ENCODE data around the gene TBC1D1. TPM values are rescaled to one million over a fixed set of nuclear protein-coding genes. Genes with fewer than 3 reads are reported as not detected.
A peak's percentile ranks its signal among the peaks of the same experiment; 100 is the strongest.

The TBC1D1 gene
- total RNA-seq, 4 donors from 2014 or later: 111 to 176 (median 142) TPM

DNA sequence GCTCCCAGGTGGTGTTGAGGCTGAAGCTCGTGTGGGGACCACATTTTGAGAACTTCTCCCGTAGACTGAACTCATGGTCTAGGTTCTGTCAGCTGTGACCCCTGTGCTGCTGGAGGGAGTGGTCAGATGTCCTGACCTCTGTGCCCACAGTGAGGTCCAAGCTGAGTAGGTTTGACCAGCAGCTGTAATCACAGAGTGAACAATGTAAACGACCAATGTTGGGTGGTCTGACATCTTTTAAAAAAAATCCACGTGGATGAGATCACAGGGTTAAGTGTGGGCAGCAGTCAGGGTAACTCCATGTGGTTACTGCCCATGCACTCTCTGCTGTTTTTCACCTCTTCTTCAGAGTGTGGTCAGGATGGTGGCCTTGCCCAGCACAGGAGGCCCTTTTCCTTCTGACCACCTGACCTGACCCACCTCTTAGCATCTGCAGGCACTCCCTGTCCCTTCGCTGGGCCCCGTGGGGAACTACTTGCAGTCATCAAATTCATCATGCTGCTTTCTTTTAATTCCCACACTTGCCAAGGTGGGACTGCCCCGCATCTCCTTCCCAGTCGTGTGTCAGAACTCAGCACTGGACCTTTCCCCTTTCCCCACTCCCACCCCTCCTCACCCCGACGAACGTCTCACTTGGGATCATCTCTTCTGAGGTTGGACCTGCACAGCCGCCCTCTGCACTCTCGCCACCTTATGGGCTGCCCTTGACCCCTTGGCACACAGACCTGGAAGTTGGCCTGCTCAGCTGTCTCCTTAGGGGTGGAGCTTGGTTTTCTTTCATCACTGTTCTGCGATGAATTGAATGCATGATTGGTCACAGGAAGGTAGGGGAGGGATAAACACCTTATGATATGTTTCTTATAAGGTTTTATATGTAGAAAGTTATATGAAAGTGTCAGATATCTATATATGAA is 189.4 kb downstream of the TBC1D1 start:
- TF ChIP-seq POLR2A (IDR thresholded peaks at IDR 0.05): no peak
- no peak for TF ChIP-seq CTCF (IDR thresholded peaks at IDR 0.05 in 4 of 5, conservative IDR thresholded peaks at IDR 0.05 in 1 of 5)
- DNase-seq: no peak
- ATAC-seq: no peak
- no peaks in the 10 kb centered on the region for H3K27me3 ChIP-seq
- peaks cover 13 to 19% of the 10 kb centered on the region in 2 donors for H3K4me1 ChIP-seq
- H3K27ac ChIP-seq: no peak overlapping the region
- intact Hi-C loops (cut with DNase I; ENCODE audit: low total_unique reads) (no loop called here), in situ Hi-C loops (cut with MboI; ENCODE audit: low sequenced_read_pairs in 4 of 4) (no loop called here)
- no peak overlapping the region for H3K4me3 ChIP-seq
- H3K36me3 ChIP-seq: no peaks in the 10 kb centered on the region
- no peaks in the 10 kb centered on the region for H3K9me3 ChIP-seq

DNA sequence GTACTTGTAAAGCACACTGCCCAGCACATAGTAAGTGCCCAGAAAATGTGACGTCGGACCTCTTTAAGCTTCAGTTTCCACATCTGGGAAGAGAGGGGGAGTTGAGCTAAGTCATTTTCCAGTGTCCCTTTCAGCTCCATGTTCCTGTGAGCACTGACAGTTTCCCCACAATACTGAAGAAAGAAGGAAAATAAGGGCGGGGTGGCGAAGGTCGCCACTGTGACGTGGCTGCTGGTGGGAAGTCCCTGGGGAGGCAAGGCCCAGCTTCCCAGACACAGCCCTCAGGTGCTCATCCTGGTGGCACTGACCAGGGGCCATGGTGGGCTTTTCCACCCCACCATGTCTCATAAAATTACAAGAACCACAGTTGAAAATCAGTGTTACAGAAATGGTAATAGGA is 191.1 kb downstream of the TBC1D1 start:
- Histone ChIP-seq H3K9me3 (no peaks in the 10 kb centered on the region), H3K27me3 (no peaks in the 10 kb centered on the region), H3K36me3 (no peaks in the 10 kb centered on the region), H3K4me1 (peaks cover 20 to 21% of the 10 kb centered on the region in 2 donors), H3K4me3 (no peak overlapping the region), H3K27ac (peak overlapping the region in 1 of 4 donors; percentile 20)
- in situ Hi-C loops (cut with MboI; ENCODE audit: low sequenced_read_pairs in 4 of 4) (no loop called here), intact Hi-C loops (cut with DNase I; ENCODE audit: low total_unique reads) (no loop called here)
- DNase-seq (no peak), ATAC-seq (no peak)
- TF ChIP-seq CTCF (IDR thresholded peaks at IDR 0.05 in 4 of 5, conservative IDR thresholded peaks at IDR 0.05 in 1 of 5): no peak
- TF ChIP-seq POLR2A (IDR thresholded peaks at IDR 0.05): no peak

DNA sequence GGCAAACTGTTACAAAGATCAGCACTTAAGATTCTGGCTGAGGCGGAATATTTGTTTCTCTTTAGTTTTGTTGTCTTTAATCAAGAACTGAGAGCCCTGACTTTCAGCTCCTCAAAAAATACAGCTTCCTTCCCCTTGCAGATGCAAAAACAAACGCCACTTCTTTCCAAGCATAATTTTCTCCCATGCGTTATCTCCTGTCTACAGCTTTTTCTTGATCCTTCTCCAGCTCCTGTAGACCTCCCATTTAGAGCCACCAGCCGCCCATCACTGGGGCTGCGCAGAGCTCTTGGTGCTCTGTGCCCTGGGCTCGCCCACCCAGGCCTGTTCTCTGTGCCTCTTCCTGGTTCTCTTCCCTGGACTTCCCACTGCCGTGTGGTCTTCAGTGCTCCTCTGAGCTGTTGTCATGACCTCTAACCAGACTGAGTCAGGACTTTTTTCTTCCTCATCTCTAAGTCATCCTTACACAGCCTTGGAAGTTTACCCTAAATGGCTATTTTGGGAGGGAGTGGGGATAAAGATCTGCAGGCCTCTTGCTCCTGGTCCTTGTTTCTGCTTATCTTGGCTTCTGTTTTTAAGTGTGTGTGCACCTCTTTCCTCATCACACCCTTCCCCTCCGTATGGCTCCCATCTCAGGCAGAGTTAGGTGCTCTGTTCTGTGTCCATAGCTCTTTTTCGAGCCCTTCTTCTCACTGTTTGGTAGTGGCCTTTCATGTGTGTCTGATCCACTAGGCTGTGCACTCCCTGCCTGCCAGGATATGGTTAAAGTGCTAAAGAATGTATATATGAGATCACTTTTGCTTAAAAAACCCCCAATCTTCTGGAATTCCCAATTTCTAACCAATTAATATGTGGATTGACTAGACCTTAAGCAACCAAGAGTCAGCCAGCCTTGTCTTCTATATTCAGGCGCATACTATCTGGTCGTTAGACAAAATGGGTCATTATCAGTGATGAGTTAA is 191.8 kb downstream of the TBC1D1 start:
- Histone ChIP-seq H3K27me3 (no peaks in the 10 kb centered on the region), H3K36me3 (no peaks in the 10 kb centered on the region), H3K4me1 (peaks cover 20 to 21% of the 10 kb centered on the region in 2 donors), H3K4me3 (no peak overlapping the region), H3K9me3 (no peaks in the 10 kb centered on the region), H3K27ac (peak overlapping the region in 1 of 4 donors; percentile 20)
- ATAC-seq (peak in 1 of 2 donors; percentile 41), DNase-seq (no peak)
- TF ChIP-seq CTCF (IDR thresholded peaks at IDR 0.05 in 4 of 5, conservative IDR thresholded peaks at IDR 0.05 in 1 of 5): no peak
- TF ChIP-seq POLR2A (IDR thresholded peaks at IDR 0.05): peak in 1 of 2 donors; percentile 5
- intact Hi-C loops (cut with DNase I; ENCODE audit: low total_unique reads) (no loop called here), in situ Hi-C loops (cut with MboI; ENCODE audit: low sequenced_read_pairs in 4 of 4) (no loop called here)

DNA sequence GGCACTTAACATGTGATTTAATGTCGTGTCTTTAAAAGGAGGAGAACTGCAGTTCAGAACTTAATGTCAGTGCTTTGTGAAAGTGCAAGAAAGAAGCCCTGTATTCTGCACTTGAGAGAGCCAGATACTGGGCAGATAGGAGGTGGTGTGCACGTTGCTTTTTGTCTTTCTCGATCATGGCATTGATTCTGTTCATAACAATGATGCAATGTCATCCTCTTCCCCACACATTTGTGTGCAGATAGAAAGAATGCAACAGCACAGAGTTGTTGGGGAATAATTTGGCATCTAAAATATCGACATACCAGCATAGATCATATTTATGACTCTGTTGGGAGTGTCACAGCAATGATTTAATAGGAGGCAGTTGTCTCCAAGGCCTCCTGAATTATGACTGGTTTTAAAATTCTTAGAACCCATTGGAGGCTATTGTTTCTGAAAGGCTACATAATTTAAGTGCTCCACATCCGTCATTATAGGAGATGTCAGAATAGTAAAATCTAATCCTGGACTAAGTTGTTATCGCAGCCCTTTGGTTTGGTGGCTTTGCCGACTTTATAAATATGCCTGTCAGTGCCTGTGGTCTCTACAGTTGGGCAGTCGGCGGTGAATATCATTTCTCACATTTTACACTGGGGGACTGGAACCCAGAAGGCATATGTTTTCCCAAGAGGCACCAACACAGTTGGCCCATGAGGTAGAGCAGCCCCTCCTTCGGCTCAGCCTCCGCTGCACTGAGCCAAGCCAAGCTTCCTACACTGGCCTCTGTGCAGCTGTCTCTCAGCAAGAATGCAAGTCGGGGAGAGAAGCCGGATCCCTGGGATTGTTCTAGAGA is 194.2 kb downstream of the TBC1D1 start:
- in situ Hi-C loops (cut with MboI; ENCODE audit: low sequenced_read_pairs in 4 of 4): no loop called here
- intact Hi-C loops (cut with DNase I; ENCODE audit: low total_unique reads): no loop called here

More for the DNA sequence above, 194.2 kb downstream of the TBC1D1 start:
- no peaks in the 10 kb centered on the region for H3K9me3 ChIP-seq
- no peaks in the 10 kb centered on the region for H3K27me3 ChIP-seq
- TF ChIP-seq CTCF (IDR thresholded peaks at IDR 0.05 in 4 of 5, conservative IDR thresholded peaks at IDR 0.05 in 1 of 5) (no peak), POLR2A (IDR thresholded peaks at IDR 0.05) (no peak)
- H3K36me3 ChIP-seq: peaks cover 0 to 6% of the 10 kb centered on the region in 2 donors
- DNase-seq: no peak
- peak overlapping the region in 2 of 4 donors; percentile 23 to 41 for H3K27ac ChIP-seq
- ATAC-seq: peak in 1 of 2 donors; percentile 35
- H3K4me1 ChIP-seq: peaks cover 17% of the 10 kb centered on the region in 2 donors
- no peak overlapping the region for H3K4me3 ChIP-seq
